ENCODE data around the gene AVP.

The AVP gene

GRCh38 chr20:3045042-3045815, 39.3 kb downstream of the AVP start:
- peak in 2 of 3 experiments; percentile 33 to 34 for DNase-seq
- Mint-ChIP-seq H3K27ac (peak overlapping the region; percentile 70 to 80), H3K4me1 (ENCODE audit: low read depth in 2 of 2) (peaks cover 17 to 18% of the 10 kb centered on the region in 2 donors), H3K36me3 (ENCODE audit: insufficient read depth) (peaks cover 27% of the 10 kb centered on the region), H3K27me3 (no peaks in the 10 kb centered on the region), H3K9me3 (no peaks in the 10 kb centered on the region), H3K4me3 (peak overlapping the region; percentile 80 to 88)
- peak; percentile 58 for ATAC-seq (replicated peaks)

GRCh38 chr20:3044336-3044965, 40.1 kb downstream of the AVP start:
- ATAC-seq (replicated peaks) (no peak), DNase-seq (no peak)
- peak overlapping the region in 1 of 2 donors; percentile 85 for H3K27ac Mint-ChIP-seq
- H3K27me3 Mint-ChIP-seq: no peaks in the 10 kb centered on the region
- H3K9me3 Mint-ChIP-seq: no peaks in the 10 kb centered on the region
- H3K4me1 Mint-ChIP-seq (ENCODE audit: low read depth in 2 of 2): peaks cover 18% of the 10 kb centered on the region in 2 donors
- peaks cover 31% of the 10 kb centered on the region for H3K36me3 Mint-ChIP-seq (ENCODE audit: insufficient read depth)
- peak overlapping the region in 1 of 2 donors; percentile 53 for H3K4me3 Mint-ChIP-seq

- ATAC-seq (replicated peaks) (no peak), DNase-seq (no peak)
- H3K4me1 Mint-ChIP-seq (ENCODE audit: low read depth in 2 of 2): peaks cover 18 to 19% of the 10 kb centered on the region in 2 donors
- no peaks in the 10 kb centered on the region for H3K27me3 Mint-ChIP-seq
- peak within 1 kb of the TSS; percentile 33 to 85 for H3K27ac Mint-ChIP-seq
- peak within 1 kb of the TSS in 1 of 2 donors; percentile 53 for H3K4me3 Mint-ChIP-seq
- H3K36me3 Mint-ChIP-seq (ENCODE audit: insufficient read depth): peaks cover 34% of the 10 kb centered on the region
- no peaks in the 10 kb centered on the region for H3K9me3 Mint-ChIP-seq
These were observed 41.2 kb downstream of the AVP start, which contains the start of gene GNRH2 for GRCh38 chr20:3043322-3043721. Gene GNRH2 (plus strand): TSS chr20:3043622. CDS start chr20:3044415, 793 bp downstream.

DNA sequence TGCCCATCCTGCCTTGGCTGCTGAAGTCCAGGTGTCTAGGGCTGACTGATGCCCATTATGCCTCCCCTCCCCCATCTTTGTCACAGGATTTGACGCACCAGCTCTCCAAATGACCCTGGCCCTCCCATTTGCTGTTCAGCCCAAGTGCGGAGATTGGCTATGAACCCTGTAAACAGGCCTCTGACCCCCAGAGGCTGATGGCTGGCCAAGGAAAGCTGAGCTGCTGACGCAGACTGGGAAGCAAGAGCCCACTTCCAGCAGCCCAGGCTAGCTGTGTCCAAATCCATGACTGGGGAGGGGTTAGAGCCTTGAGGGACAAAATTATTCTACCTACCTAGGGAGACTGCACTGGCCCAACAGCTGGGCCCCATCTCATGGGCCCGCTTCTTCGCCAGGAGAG, 41.9 kb downstream of the AVP start:
- ATAC-seq (replicated peaks): no peak
- Mint-ChIP-seq H3K4me1 (ENCODE audit: low read depth in 2 of 2) (peaks cover 18 to 19% of the 10 kb centered on the region in 2 donors), H3K4me3 (no peak overlapping the region), H3K27me3 (no peaks in the 10 kb centered on the region), H3K36me3 (ENCODE audit: insufficient read depth) (peaks cover 32% of the 10 kb centered on the region), H3K27ac (peak overlapping the region in 1 of 2 donors; percentile 33), H3K9me3 (no peaks in the 10 kb centered on the region)
- no peak for DNase-seq

GRCh38 chr20:3041854-3042409, 42.6 kb downstream of the AVP start:
- Mint-ChIP-seq H3K9me3 (no peaks in the 10 kb centered on the region), H3K36me3 (ENCODE audit: insufficient read depth) (peaks cover 39% of the 10 kb centered on the region), H3K4me3 (no peak overlapping the region), H3K4me1 (ENCODE audit: low read depth in 2 of 2) (peaks cover 16 to 17% of the 10 kb centered on the region in 2 donors), H3K27ac (peak overlapping the region; percentile 11 to 33), H3K27me3 (no peaks in the 10 kb centered on the region)
- ATAC-seq (replicated peaks) (no peak), DNase-seq (no peak)

GRCh38 chr20:3040086-3040485, 44.4 kb downstream of the AVP start:
- peaks cover 51% of the 10 kb centered on the region for H3K36me3 Mint-ChIP-seq (ENCODE audit: insufficient read depth)
- no peaks in the 10 kb centered on the region for H3K27me3 Mint-ChIP-seq
- peaks cover 2 to 12% of the 10 kb centered on the region in 2 donors for H3K4me1 Mint-ChIP-seq (ENCODE audit: low read depth in 2 of 2)
- ATAC-seq (replicated peaks) (no peak), DNase-seq (no peak)
- H3K9me3 Mint-ChIP-seq: no peaks in the 10 kb centered on the region
- peak overlapping the region in 1 of 2 donors; percentile 77 for H3K27ac Mint-ChIP-seq
- no peak overlapping the region for H3K4me3 Mint-ChIP-seq

DNA sequence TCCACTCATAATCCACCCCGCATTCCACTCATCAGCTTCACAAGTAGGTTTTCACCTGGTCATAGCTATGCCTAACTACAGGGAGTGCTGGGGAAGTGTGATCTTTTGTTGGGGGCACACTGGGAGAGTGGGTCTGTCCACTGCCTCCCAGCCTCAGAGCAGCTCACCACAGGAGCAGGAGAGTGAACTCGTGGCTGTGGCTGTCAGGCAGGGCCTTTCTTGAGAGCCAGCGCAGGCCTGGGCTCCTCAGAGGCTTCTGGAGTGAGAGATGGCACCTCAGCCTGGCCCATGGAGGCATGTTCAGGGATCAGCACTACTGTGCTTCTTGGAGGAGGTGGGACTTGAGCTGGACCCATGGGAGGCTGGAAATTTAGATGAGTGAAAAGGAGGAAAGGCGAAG, 45.1 kb downstream of the AVP start:
- Mint-ChIP-seq H3K9me3 (no peaks in the 10 kb centered on the region), H3K4me3 (no peak overlapping the region), H3K27me3 (no peaks in the 10 kb centered on the region), H3K27ac (peak overlapping the region in 1 of 2 donors; percentile 30), H3K4me1 (ENCODE audit: low read depth in 2 of 2) (peaks cover 0 to 9% of the 10 kb centered on the region in 2 donors), H3K36me3 (ENCODE audit: insufficient read depth) (peaks cover 54% of the 10 kb centered on the region)
- ATAC-seq (replicated peaks) (no peak), DNase-seq (no peak)

- no peak for DNase-seq
- Mint-ChIP-seq H3K4me1 (ENCODE audit: low read depth in 2 of 2) (peaks cover 0 to 9% of the 10 kb centered on the region in 2 donors), H3K4me3 (no peak overlapping the region), H3K27me3 (no peaks in the 10 kb centered on the region), H3K9me3 (no peaks in the 10 kb centered on the region), H3K36me3 (ENCODE audit: insufficient read depth) (peaks cover 52% of the 10 kb centered on the region), H3K27ac (peak overlapping the region; percentile 30 to 60)
- ATAC-seq (replicated peaks): no peak
These were observed 46.1 kb downstream of the AVP start for GRCh38 chr20:3038454-3038853.

- H3K4me1 Mint-ChIP-seq (ENCODE audit: low read depth in 2 of 2): peaks cover 0 to 9% of the 10 kb centered on the region in 2 donors
- H3K36me3 Mint-ChIP-seq (ENCODE audit: insufficient read depth): peaks cover 52% of the 10 kb centered on the region
- H3K9me3 Mint-ChIP-seq: no peaks in the 10 kb centered on the region
- H3K4me3 Mint-ChIP-seq: no peak overlapping the region
- DNase-seq (no peak), ATAC-seq (replicated peaks) (no peak)
- H3K27me3 Mint-ChIP-seq: no peaks in the 10 kb centered on the region
- H3K27ac Mint-ChIP-seq: peak overlapping the region in 1 of 2 donors; percentile 37
These were observed 46.9 kb downstream of the AVP start for GRCh38 chr20:3037654-3038053.

GRCh38 chr20:3032624-3033023, 51.9 kb downstream of the AVP start:
- Mint-ChIP-seq H3K4me3 (no peak overlapping the region), H3K27me3 (no peaks in the 10 kb centered on the region)

More at GRCh38 chr20:3032624-3033023, 51.9 kb downstream of the AVP start:
- Mint-ChIP-seq H3K9me3 (no peaks in the 10 kb centered on the region), H3K4me1 (ENCODE audit: low read depth in 2 of 2) (peaks cover 0 to 3% of the 10 kb centered on the region in 2 donors), H3K36me3 (ENCODE audit: insufficient read depth) (peaks cover 29% of the 10 kb centered on the region), H3K27ac (no peak overlapping the region)
- DNase-seq (no peak), ATAC-seq (replicated peaks) (no peak)
